Measurements from ENCODE around the gene TTLL11. TPM values are rescaled to one million over a fixed set of nuclear protein-coding genes. Genes with fewer than 3 reads are reported as not detected.

Gene TTLL11
- total and polyA plus RNA-seq, 2 of the 8 experiments (the other 6 are each of a cell fraction or from before 2014, with no cell fraction given) = 0.56 to 0.80 TPM

- Histone ChIP-seq H3K56ac (replicated peaks; ENCODE audit: insufficient read length, low read depth, low read length) (no peak overlapping the region), H2BK20ac (ENCODE audit: low read length) (no peak overlapping the region), H3K9me3 (ENCODE audit: insufficient read depth in 2 of 2, low read depth in 1 of 2, low read length in 1 of 2) (no peaks in the 10 kb centered on the region), H2BK5ac (ENCODE audit: low read depth, low read length) (no peak overlapping the region), H3K23me2 (ENCODE audit: low read depth, low read length) (no peaks in the 10 kb centered on the region), H3K18ac (ENCODE audit: extremely low read depth, low read length) (no peak overlapping the region), H3K4ac (replicated peaks; ENCODE audit: insufficient read length, low read depth, low read length) (no peak overlapping the region), H4K91ac (replicated peaks; ENCODE audit: insufficient read length, low read length) (no peak overlapping the region), H3K79me2 (ENCODE audit: control insufficient read depth in 1 of 2, insufficient read depth in 2 of 2, low read length in 2 of 2) (no peaks in the 10 kb centered on the region), H2BK120ac (replicated peaks; ENCODE audit: low read depth, low read length) (no peak overlapping the region), H3K9ac (replicated peaks in 1 of 4; ENCODE audit: extremely low read depth in 1 of 4, low read depth in 3 of 4, low read length in 3 of 4) (no peak overlapping the region), H3K79me1 (ENCODE audit: low read depth, low read length) (no peaks in the 10 kb centered on the region; the same call in 1 of the 2 replicates), H2BK12ac (ENCODE audit: low read depth, low read length) (no peak overlapping the region), H3K4me1 (replicated peaks in 1 of 4; ENCODE audit: control insufficient read depth in 3 of 4, insufficient read depth in 4 of 4, low read length in 3 of 4) (peaks cover 3 to 12% (median 9%) of the 10 kb centered on the region in 4 experiments; a peak in 5 of 7 replicates), H4K20me1 (replicated peaks in 1 of 2; ENCODE audit: control insufficient read depth in 1 of 2, insufficient read depth in 2 of 2, low read length in 2 of 2) (no peaks in the 10 kb centered on the region), H4K8ac (ENCODE audit: extremely low read depth, insufficient read depth, low read length) (no peak overlapping the region), H3K4me3 (ENCODE audit: extremely low read depth in 1 of 4, insufficient read depth in 2 of 4, low read depth in 3 of 4, low read length in 4 of 4) (no peak overlapping the region), H3K23ac (ENCODE audit: insufficient read length) (no peak overlapping the region), H3K36me3 (ENCODE audit: control insufficient read depth in 2 of 4, insufficient read depth in 4 of 4, low read length in 3 of 4) (no peaks in the 10 kb centered on the region), H3K27me3 (replicated peaks in 1 of 4; ENCODE audit: control insufficient read depth in 3 of 4, extremely low read depth in 1 of 4, insufficient read depth in 3 of 4, low read length in 3 of 4) (no peaks in the 10 kb centered on the region; a peak in 2 of 7 replicates), H3K27ac (ENCODE audit: low read depth, low read length) (no peak overlapping the region), H2AFZ (ENCODE audit: low read length) (no peak overlapping the region), H2AK5ac (ENCODE audit: low read depth, low read length) (no peak overlapping the region), H3K4me2 (ENCODE audit: insufficient read depth in 1 of 2, low read depth in 2 of 2, low read length in 2 of 2) (no peak overlapping the region), H3K14ac (ENCODE audit: insufficient read length) (no peak overlapping the region), H4K5ac (ENCODE audit: insufficient read length, low read depth, low read length) (no peak overlapping the region), H2BK15ac (ENCODE audit: low read length) (no peak overlapping the region)
- DNase-seq (ENCODE audit: low read depth in 1 of 2, low spot score in 2 of 2) (no peak), FAIRE-seq (no peak)
- ChIA-PET CTCF (ENCODE audit: partially characterized antibody) (interaction anchor here (0.9 to 1.8 kb wide), 6 partner anchors 38 to 340 kb away, joined by 3 to 7 read pairs (median 4); no protein-coding TSS in a partner anchor), POLR2A (ENCODE audit: partially characterized antibody) (interaction anchor here (0.6 kb wide), 1 partner anchor 268 kb away, joined by 3 read pairs; no protein-coding TSS in a partner anchor)
- WGBS, 2 experiments (ENCODE audit: extremely low coverage in 1 of 2, insufficient coverage in 1 of 2, insufficient read length in 1 of 2, insufficient replicate concordance in 2 of 2, low coverage in 1 of 2, low lambda C conversion rate in 2 of 2, missing lambda C conversion rate in 1 of 2) = 88% methylated on average over 6 of the region's 6 CpGs; no CpG with 5 or more reads in 1 of the 2 experiments
- TF ChIP-seq RXRA (IDR thresholded peaks at IDR 0.05; ENCODE audit: insufficient read depth, low read depth, low read length) (no peak), SP2 (IDR thresholded peaks at IDR 0.05; ENCODE audit: low read length) (no peak), TCF12 (IDR thresholded peaks at IDR 0.05; ENCODE audit: low read depth, low read length) (no peak), TAF7 (optimal IDR thresholded peaks at IDR 0.05; ENCODE audit: borderline replicate concordance, low read depth, low read length) (no peak), TAF1 (IDR thresholded peaks at IDR 0.05; ENCODE audit: low read depth, low read length) (no peak), SIN3A (conservative IDR thresholded peaks at IDR 0.05 in 1 of 2, IDR thresholded peaks at IDR 0.05 in 1 of 2; ENCODE audit: low read depth in 1 of 2, low read length in 2 of 2) (no peak), BACH1 (IDR thresholded peaks at IDR 0.05; ENCODE audit: low read length) (no peak), ZNF274 (IDR thresholded peaks at IDR 0.05; ENCODE audit: borderline replicate concordance, extremely low read depth, low read length) (no peak), SP4 (IDR thresholded peaks at IDR 0.05; ENCODE audit: low read length) (no peak), CHD1 (IDR thresholded peaks at IDR 0.05; ENCODE audit: low read depth, low read length) (no peak)
Observed at GRCh38 chr9:121885345-121885901, 207.7 kb downstream of the TTLL11 start.

Data from H1 (cell line).